DND-41 (cell line): ENCODE measurements around the gene SPATA31D4.
"Not testable (repeated sequence)": the region's sequence is repeated elsewhere in the genome, so short reads cannot be mapped to it uniquely, and the experiment has no call there.

Source experiments
- ATAC-seq: fragments of 200-7000 bp; cut with Tn5 transposase; 3 replicates; pipeline ENCODE4 v1.9.1; 2021; ENCODE audit warnings: low read depth; ENCODE audit not compliant: insufficient read depth
- DNase-seq: peaks from one replicate; pipeline ENCODE4 v3.0.0-alpha.2; 2020
- H2AFZ ChIP-seq: 2 replicates; pipeline ENCODE4 v1.6.0; 2012; ENCODE audit warnings: low read depth, low read length
- H3K27ac ChIP-seq: 2 replicates; pipeline ENCODE4 v1.5.1; 2012; ENCODE audit warnings: low read length, inconsistent platforms
- H3K27me3 ChIP-seq: fragments of 200-600 bp; sonication (generic); 2 replicates; pipeline ENCODE4 v1.6.0; 2012; ENCODE audit warnings: low read length, mild to moderate bottlenecking, inconsistent platforms; ENCODE audit not compliant: insufficient read depth, poor library complexity
- H3K36me3 ChIP-seq: 2 replicates; pipeline ENCODE4 v1.5.1; 2012; ENCODE audit warnings: low read length, inconsistent platforms; ENCODE audit not compliant: insufficient read depth
- H3K4me1 ChIP-seq: 2 replicates; pipeline ENCODE4 v1.5.1; 2012; ENCODE audit warnings: mild to moderate bottlenecking, low read length; ENCODE audit not compliant: insufficient read depth
- H3K4me2 ChIP-seq: 2 replicates; pipeline ENCODE4 v1.6.0; 2012; ENCODE audit warnings: mild to moderate bottlenecking, moderate library complexity, low read length, inconsistent platforms; ENCODE audit not compliant: insufficient read depth
- H3K4me3 ChIP-seq, 2 experiments: fragments of 200-600 bp in 1 of 2; shearing (Covaris generic) in 1 of 2; 2 replicates each; pipeline ENCODE4 v1.5.1; 2012 to 2016; ENCODE audit warnings: inconsistent platforms in 2 of 2, low read length in 2 of 2, mild to moderate bottlenecking in 2 of 2, low read depth in 1 of 2, moderate library complexity in 1 of 2
- H3K79me2 ChIP-seq: 2 replicates; pipeline ENCODE4 v1.6.0; 2012; ENCODE audit warnings: low read length, inconsistent platforms; ENCODE audit not compliant: insufficient read depth
- H3K9ac ChIP-seq: 2 replicates; pipeline ENCODE4 v1.6.0; 2012; ENCODE audit warnings: low read depth, mild to moderate bottlenecking, inconsistent platforms, low read length, moderate library complexity
- H3K9me3 ChIP-seq: 2 replicates; pipeline ENCODE4 v1.5.1; 2012; ENCODE audit warnings: low read length, moderate library complexity, mild to moderate bottlenecking, inconsistent platforms; ENCODE audit not compliant: insufficient read depth, severe bottlenecking
- H4K20me1 ChIP-seq: 2 replicates; pipeline ENCODE4 v1.6.0; 2012; ENCODE audit warnings: low read length; ENCODE audit not compliant: insufficient read depth
- EZH2 ChIP-seq: IDR thresholded peaks from 3 replicates; pipeline ENCODE4 v1.6.1; 2012; ENCODE audit warnings: borderline replicate concordance, low read depth, mild to moderate bottlenecking, moderate library complexity, low read length, inconsistent platforms; ENCODE audit not compliant: severe bottlenecking
- TF ChIP-seq, protein P1 (sequence below): IDR thresholded peaks from 2 replicates; pipeline ENCODE4 v1.5.1; 2012; ENCODE audit warnings: borderline replicate concordance, low read length, moderate library complexity, mild to moderate bottlenecking; ENCODE audit not compliant: poor library complexity, severe bottlenecking; ENCODE audit errors: extremely low read depth

Gene SPATA31D4

DNA sequence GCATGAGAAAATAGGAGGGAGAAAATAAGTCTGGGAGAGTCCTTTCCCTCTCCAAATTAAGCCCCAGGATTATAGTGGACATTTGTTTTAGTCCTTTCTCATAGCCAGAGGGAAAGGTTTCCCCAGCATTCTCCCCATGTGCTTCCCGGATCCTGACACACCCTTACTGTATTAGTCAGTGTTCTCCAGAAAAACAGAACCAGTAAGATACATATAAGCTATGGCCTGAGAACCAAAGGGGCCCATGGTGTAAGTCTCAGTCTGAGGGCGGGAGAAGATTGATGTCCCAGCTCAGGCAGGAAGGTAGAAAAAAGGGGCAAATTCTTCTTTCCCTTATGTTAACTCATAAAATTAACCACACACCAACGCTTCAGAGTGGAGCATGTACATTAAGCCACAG is 25.6 kb upstream of the SPATA31D4 start:
- no peak for ATAC-seq

DNA sequence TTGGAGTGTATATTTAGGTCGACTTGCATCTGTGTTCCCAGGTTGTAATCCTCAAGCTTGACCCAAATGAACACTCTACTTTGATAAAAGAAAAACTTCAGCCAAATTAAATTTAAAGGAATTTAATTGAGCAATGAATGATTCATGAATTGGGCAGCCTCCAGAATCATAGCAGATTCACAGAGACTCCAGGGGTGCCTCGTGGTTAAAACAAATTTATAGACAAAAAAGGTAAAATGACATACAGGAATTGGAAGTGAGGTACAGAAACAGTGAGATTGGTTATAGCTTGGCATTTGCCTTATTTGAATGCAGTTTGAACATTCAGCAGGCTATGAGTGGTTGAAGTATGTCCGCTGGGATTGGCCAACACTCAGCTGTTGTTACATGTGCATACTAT is 21.6 kb upstream of the SPATA31D4 start:
- H4K20me1 ChIP-seq = no peaks in the 10 kb centered on the region
- no peaks in the 10 kb centered on the region for H3K4me1 ChIP-seq
- H3K27me3 ChIP-seq = no peaks in the 10 kb centered on the region
- H2AFZ ChIP-seq = no peak overlapping the region
- no peak for TF ChIP-seq EZH2
- TF ChIP-seq, protein P1, sequence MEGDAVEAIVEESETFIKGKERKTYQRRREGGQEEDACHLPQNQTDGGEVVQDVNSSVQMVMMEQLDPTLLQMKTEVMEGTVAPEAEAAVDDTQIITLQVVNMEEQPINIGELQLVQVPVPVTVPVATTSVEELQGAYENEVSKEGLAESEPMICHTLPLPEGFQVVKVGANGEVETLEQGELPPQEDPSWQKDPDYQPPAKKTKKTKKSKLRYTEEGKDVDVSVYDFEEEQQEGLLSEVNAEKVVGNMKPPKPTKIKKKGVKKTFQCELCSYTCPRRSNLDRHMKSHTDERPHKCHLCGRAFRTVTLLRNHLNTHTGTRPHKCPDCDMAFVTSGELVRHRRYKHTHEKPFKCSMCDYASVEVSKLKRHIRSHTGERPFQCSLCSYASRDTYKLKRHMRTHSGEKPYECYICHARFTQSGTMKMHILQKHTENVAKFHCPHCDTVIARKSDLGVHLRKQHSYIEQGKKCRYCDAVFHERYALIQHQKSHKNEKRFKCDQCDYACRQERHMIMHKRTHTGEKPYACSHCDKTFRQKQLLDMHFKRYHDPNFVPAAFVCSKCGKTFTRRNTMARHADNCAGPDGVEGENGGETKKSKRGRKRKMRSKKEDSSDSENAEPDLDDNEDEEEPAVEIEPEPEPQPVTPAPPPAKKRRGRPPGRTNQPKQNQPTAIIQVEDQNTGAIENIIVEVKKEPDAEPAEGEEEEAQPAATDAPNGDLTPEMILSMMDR = no peak
- no peak overlapping the region for H3K9ac ChIP-seq
- H3K36me3 ChIP-seq = no peaks in the 10 kb centered on the region
- H3K27ac ChIP-seq = no peak overlapping the region
- no peak overlapping the region for H3K4me2 ChIP-seq
- ATAC-seq = no peak
- H3K9me3 ChIP-seq = no peaks in the 10 kb centered on the region
- no peaks in the 10 kb centered on the region for H3K79me2 ChIP-seq
- DNase-seq = no peak
- H3K4me3 ChIP-seq = no peak overlapping the region

More for the DNA sequence above, 25.6 kb upstream of the SPATA31D4 start:
- Histone ChIP-seq H3K9me3 (no peaks in the 10 kb centered on the region), H3K27ac (no peak overlapping the region), H3K4me2 (no peak overlapping the region), H3K27me3 (no peaks in the 10 kb centered on the region), H3K4me3 (no peak overlapping the region), H3K9ac (no peak overlapping the region), H3K79me2 (no peaks in the 10 kb centered on the region), H3K36me3 (no peaks in the 10 kb centered on the region), H4K20me1 (no peaks in the 10 kb centered on the region), H2AFZ (no peak overlapping the region), H3K4me1 (no peaks in the 10 kb centered on the region)
- TF ChIP-seq, protein P1 = no peak
- no peak for TF ChIP-seq EZH2
- no peak for DNase-seq

DNA sequence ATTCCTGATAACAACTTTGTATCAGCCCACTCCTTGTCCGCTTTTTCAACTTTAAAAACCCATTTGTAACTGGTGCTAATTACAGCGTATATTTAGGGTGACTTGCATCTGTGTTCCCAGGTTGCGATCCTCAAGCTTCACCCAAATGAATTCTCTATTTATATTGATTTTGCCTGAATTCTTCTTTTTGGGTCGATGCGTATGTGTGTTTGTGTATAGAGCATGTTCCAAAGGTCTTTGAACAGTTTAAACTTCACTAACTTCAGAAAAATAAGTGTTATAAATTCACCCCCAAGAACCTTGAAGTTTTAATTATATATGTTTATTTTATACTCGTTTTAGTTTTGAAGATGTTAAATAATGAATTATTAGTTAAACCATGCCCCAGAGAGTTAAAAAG is 16.1 kb upstream of the SPATA31D4 start:
- no peaks in the 10 kb centered on the region for H3K27me3 ChIP-seq
- no peak overlapping the region for H3K4me2 ChIP-seq
- DNase-seq (no peak), ATAC-seq (no peak)
- H3K9ac ChIP-seq = no peak overlapping the region
- no peak overlapping the region for H2AFZ ChIP-seq
- H4K20me1 ChIP-seq = no peaks in the 10 kb centered on the region
- H3K36me3 ChIP-seq = no peaks in the 10 kb centered on the region
- no peaks in the 10 kb centered on the region for H3K9me3 ChIP-seq
- no peaks in the 10 kb centered on the region for H3K4me1 ChIP-seq
- TF ChIP-seq, protein P1 = no peak
- TF ChIP-seq EZH2 = no peak
- H3K79me2 ChIP-seq = no peaks in the 10 kb centered on the region
- H3K4me3 ChIP-seq = no peak overlapping the region
- no peak overlapping the region for H3K27ac ChIP-seq

DNA sequence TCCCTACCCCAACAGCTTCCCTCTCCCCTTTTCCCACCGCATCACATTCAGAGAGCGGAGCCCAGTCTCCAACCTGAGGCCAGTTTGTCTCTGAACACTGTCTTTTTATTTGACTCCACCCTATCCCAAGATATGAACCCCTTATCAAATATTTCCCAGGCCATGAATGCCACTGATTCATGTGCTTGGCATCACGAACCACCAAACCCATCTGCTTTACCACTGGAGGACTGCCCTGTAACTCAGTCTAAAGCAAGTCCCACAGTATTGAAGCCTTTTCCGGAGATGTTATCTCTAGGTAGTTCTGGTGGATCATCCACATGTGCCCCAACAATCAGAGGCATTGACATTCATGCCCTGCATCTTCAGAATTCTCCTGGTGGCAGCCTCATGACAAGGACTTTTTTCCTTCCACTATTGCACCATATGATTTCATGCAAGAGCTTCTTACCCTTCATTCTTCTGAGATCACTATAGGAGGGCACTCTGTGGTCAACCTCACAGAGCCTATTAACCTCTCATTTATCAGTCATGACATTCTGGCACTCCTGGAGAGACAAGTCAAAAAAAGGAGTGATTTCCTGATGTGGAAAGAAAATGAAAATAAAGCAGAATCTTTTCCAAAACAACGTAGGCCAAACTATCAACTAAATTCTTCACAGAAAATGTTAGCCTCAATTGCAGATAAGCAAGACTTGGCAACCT is 12.3 kb upstream of the SPATA31D4 start:
- H3K79me2 ChIP-seq = no peaks in the 10 kb centered on the region
- no peak for DNase-seq
- TF ChIP-seq EZH2 = no peak
- no peak overlapping the region for H3K9ac ChIP-seq
- H3K27ac ChIP-seq = no peak overlapping the region
- H2AFZ ChIP-seq = no peak overlapping the region
- no peaks in the 10 kb centered on the region for H3K27me3 ChIP-seq
- no peaks in the 10 kb centered on the region for H3K4me1 ChIP-seq
- ATAC-seq = no peak
- H3K9me3 ChIP-seq = no peaks in the 10 kb centered on the region
- H3K4me3 ChIP-seq = no peak overlapping the region
- no peaks in the 10 kb centered on the region for H4K20me1 ChIP-seq
- H3K4me2 ChIP-seq = no peak overlapping the region
- no peaks in the 10 kb centered on the region for H3K36me3 ChIP-seq

DNA sequence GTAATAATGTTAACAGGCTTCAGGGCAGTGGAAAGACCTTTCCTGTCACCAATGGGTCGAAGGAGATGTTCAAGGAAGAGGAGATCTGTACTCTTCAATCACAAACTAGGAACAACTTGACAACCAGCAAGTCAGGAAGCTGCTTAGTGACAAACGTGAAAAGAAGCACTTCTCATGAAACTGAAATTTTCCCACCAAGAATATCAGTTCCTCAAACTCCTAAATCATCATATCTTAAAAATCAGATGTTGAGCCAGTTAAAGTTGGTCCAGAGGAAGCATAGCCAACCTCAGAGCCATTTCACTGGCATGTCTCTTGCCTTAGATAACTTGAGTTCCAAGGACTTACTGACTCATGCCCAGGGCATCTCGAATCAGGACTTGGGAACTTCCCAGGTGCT is 9.7 kb upstream of the SPATA31D4 start:
- H3K79me2 ChIP-seq, ATAC-seq, H3K9me3 ChIP-seq, H3K27me3 ChIP-seq, H3K36me3 ChIP-seq, H4K20me1 ChIP-seq, H3K27ac ChIP-seq, H3K4me3 ChIP-seq, H2AFZ ChIP-seq, H3K9ac ChIP-seq, H3K4me2 ChIP-seq, DNase-seq, H3K4me1 ChIP-seq: not testable (repeated sequence)

DNA sequence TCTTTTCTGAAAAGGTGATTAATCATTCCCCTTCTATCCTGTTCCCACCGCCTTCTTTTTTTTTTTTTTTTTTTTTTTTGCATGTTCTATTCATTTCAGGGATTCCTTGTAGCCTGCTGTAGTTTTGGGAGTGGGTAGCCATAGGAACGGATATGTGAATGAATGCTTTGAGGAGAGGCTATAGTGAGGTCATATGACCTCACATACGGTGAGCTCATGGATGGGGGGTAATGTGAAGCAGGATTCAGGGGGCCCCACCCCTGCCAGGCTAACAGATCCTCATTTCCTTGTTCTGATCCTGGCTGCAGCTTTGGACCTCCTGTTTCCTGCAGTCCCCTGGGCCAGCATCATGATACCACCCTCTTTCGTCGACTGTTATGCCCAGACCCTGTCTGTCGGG is 1.9 kb downstream of the SPATA31D4 start:
- not testable (repeated sequence) for H3K36me3 ChIP-seq, H3K9ac ChIP-seq, ATAC-seq, H3K27ac ChIP-seq, H3K27me3 ChIP-seq, H3K4me2 ChIP-seq, H4K20me1 ChIP-seq, H3K79me2 ChIP-seq, H3K4me1 ChIP-seq, H3K9me3 ChIP-seq, DNase-seq, H3K4me3 ChIP-seq, H2AFZ ChIP-seq
